Measurements from ENCODE around the gene NAE1. TPM values are rescaled to one million over a fixed set of nuclear protein-coding genes. Genes with fewer than 3 reads are reported as not detected.

Gene NAE1
- 82.9 and 106 TPM in 2 replicates for total RNA-seq (2014; rRNA removed; shearing (Covaris generic))

GRCh38 chr16:66830422-66831404 lies at the start of gene NAE1:
NAE1 (minus strand) TSS chr16:66830976; CDS start chr16:66830899, 77 bp downstream.

GRCh38 chr16:66844342-66845079 lies 13.7 kb upstream of the NAE1 start, which contains the start of gene CA7:
CA7 (plus strand) TSS chr16:66844414; CDS start chr16:66844488, 74 bp downstream.

GRCh38 chr16:66801320-66802105 lies 29.3 kb downstream of the NAE1 start, which contains the start of gene TERB1:
TERB1 (minus strand) TSS chr16:66801584; CDS start chr16:66796798, 4,786 bp downstream.

Other genes with a start within 250 kb of the NAE1 start
- 17.1 and 19.3 TPM in 2 replicates for gene CMTM3, start 226.3 kb downstream of the NAE1 start, total RNA-seq (2014; rRNA removed; shearing (Covaris generic))
- gene CMTM4, start 134.2 kb downstream of the NAE1 start, total RNA-seq (2014; rRNA removed; shearing (Covaris generic)) = 14.4 and 19.1 TPM in 2 replicates
- 98.4 and 109 TPM in 2 replicates for gene DYNC1LI2, start 79.4 kb downstream of the NAE1 start, total RNA-seq (2014; rRNA removed; shearing (Covaris generic))
- not detected in 2 replicates for gene TERB1, start 29.4 kb downstream of the NAE1 start, total RNA-seq (2014; rRNA removed; shearing (Covaris generic))
- gene CA7, start 13.4 kb upstream of the NAE1 start, total RNA-seq (2014; rRNA removed; shearing (Covaris generic)) = not detected in 2 replicates
- 5.7 and 6.2 TPM in 2 replicates for gene PDP2, start 49.5 kb upstream of the NAE1 start, total RNA-seq (2014; rRNA removed; shearing (Covaris generic))
- gene CDH16, start 87.9 kb upstream of the NAE1 start, total RNA-seq (2014; rRNA removed; shearing (Covaris generic)) = not detected in 2 replicates
- 0.11 and 0.68 TPM in 2 replicates for gene RRAD, start 94.6 kb upstream of the NAE1 start, total RNA-seq (2014; rRNA removed; shearing (Covaris generic))
- gene CIAO2B, start 103.4 kb upstream of the NAE1 start, total RNA-seq (2014; rRNA removed; shearing (Covaris generic)) = 255 and 274 TPM in 2 replicates
- gene CES2, start 104.5 kb upstream of the NAE1 start, total RNA-seq (2014; rRNA removed; shearing (Covaris generic)) = 31.8 and 39.1 TPM in 2 replicates
- gene CES3, start 130.3 kb upstream of the NAE1 start, total RNA-seq (2014; rRNA removed; shearing (Covaris generic)) = 1.3 and 4.5 TPM in 2 replicates
- gene CES4A, start 157.6 kb upstream of the NAE1 start, total RNA-seq (2014; rRNA removed; shearing (Covaris generic)) = 0.72 TPM in 1 of 2 replicates, not detected in the other
- 123 and 128 TPM in 2 replicates for gene CBFB, start 198.2 kb upstream of the NAE1 start, total RNA-seq (2014; rRNA removed; shearing (Covaris generic))

Data from A375 (cell line).